SU-DHL-6 (cell line): Measurements from ENCODE around the gene AXIN2.
"Not testable (repeated sequence)": the region's sequence is repeated elsewhere in the genome, so short reads cannot be mapped to it uniquely, and the experiment has no call there.

Source experiments
- H2AFZ ChIP-seq: fragments of 200-600 bp; sonication (generic); 2 replicates; pipeline ENCODE4 v1.6.1; 2014; ENCODE audit warnings: low read depth, mild to moderate bottlenecking, moderate library complexity, mixed read lengths, antibody characterized with exemption, low read length; ENCODE audit not compliant: severe bottlenecking
- H3F3A ChIP-seq: fragments of 200-600 bp; shearing (Covaris generic); 2 replicates; pipeline ENCODE4 v1.6.0; 2016; ENCODE audit warnings: antibody characterized with exemption, mild to moderate bottlenecking; ENCODE audit not compliant: insufficient read depth
- H3K27ac ChIP-seq: fragments of 200-600 bp; sonication (generic); 2 replicates; pipeline ENCODE4 v1.5.1; 2016; ENCODE audit warnings: low read depth, mild to moderate bottlenecking, low read length, moderate library complexity, mixed read lengths
- H3K27me3 ChIP-seq: fragments of 200-600 bp; sonication (generic), shearing (Covaris generic); 2 replicates; pipeline ENCODE4 v1.6.0; 2014; ENCODE audit warnings: mild to moderate bottlenecking, low read length
- H3K36me3 ChIP-seq: fragments of 200-600 bp; sonication (generic); 2 replicates; pipeline ENCODE4 v1.6.1; 2014; ENCODE audit warnings: mild to moderate bottlenecking, low read length, mixed read lengths
- H3K4me2 ChIP-seq: fragments of 300-600, 200-600 bp; shearing (Covaris generic), sonication (generic); 2 replicates; pipeline ENCODE4 v1.6.0; 2014; ENCODE audit warnings: low read length, low read depth, mild to moderate bottlenecking; ENCODE audit not compliant: poor library complexity, severe bottlenecking
- H3K4me3 ChIP-seq: fragments of 200-600 bp; sonication (generic); 2 replicates; pipeline ENCODE4 v1.5.1; 2014; ENCODE audit warnings: antibody characterized with exemption, low read length, mild to moderate bottlenecking, mixed read lengths; ENCODE audit not compliant: insufficient read depth, poor library complexity, severe bottlenecking
- H3K79me2 ChIP-seq: fragments of 200-600 bp; sonication (generic); 2 replicates; pipeline ENCODE4 v1.6.1; 2014; ENCODE audit warnings: mild to moderate bottlenecking, low read length, moderate library complexity; ENCODE audit not compliant: insufficient read depth
- H3K9ac ChIP-seq: fragments of 200-600 bp; sonication (generic); 2 replicates; pipeline ENCODE4 v1.7.0; 2014; ENCODE audit warnings: mild to moderate bottlenecking, low read length
- H3K9me2 ChIP-seq: fragments of 200-600 bp; sonication (generic); replicated peaks from 2 replicates; pipeline ENCODE4 v1.6.1; 2014; ENCODE audit warnings: low read length; ENCODE audit not compliant: insufficient read depth
- H3K9me3 ChIP-seq: fragments of 200-600 bp; sonication (generic); 2 replicates; pipeline ENCODE4 v1.6.1; 2014; ENCODE audit warnings: low read length, mixed read lengths; ENCODE audit not compliant: insufficient read depth
- H4K20me1 ChIP-seq: fragments of 200-600 bp; sonication (generic); 2 replicates; pipeline ENCODE4 v1.6.1; 2014; ENCODE audit warnings: low read depth, mild to moderate bottlenecking, antibody characterized with exemption, low read length, moderate library complexity, mixed read lengths
- CTCF ChIP-seq: fragments of 200-600 bp; sonication (generic); IDR thresholded peaks from one replicate; pipeline ENCODE4 v1.5.1; 2017; ENCODE audit warnings: antibody characterized with exemption, mild to moderate bottlenecking, low read length, moderate library complexity; ENCODE audit not compliant: insufficient read depth, poor library complexity, severe bottlenecking
- EZH2phosphoT487 ChIP-seq: fragments of 200-600 bp; sonication (generic), shearing (Covaris generic); conservative IDR thresholded peaks from 2 replicates; pipeline ENCODE4 v1.6.1; 2018; ENCODE audit warnings: mild to moderate bottlenecking, antibody characterized with exemption, low read length, moderate library complexity, mixed read lengths

Gene AXIN2

GRCh38 chr17:65529040-65529633 is 32.3 kb downstream of the AXIN2 start:
- H3K9me2 ChIP-seq: no peaks in the 10 kb centered on the region
- no peaks in the 10 kb centered on the region for H3F3A ChIP-seq
- H3K27me3 ChIP-seq: no peaks in the 10 kb centered on the region
- no peaks in the 10 kb centered on the region for H3K9me3 ChIP-seq
- no peak overlapping the region for H3K27ac ChIP-seq
- no peak overlapping the region for H3K4me2 ChIP-seq
- no peak overlapping the region for H3K9ac ChIP-seq
- no peak overlapping the region for H2AFZ ChIP-seq
- no peaks in the 10 kb centered on the region for H3K79me2 ChIP-seq
- H3K4me3 ChIP-seq: no peak overlapping the region
- H4K20me1 ChIP-seq: no peaks in the 10 kb centered on the region
- H3K36me3 ChIP-seq: no peaks in the 10 kb centered on the region
- TF ChIP-seq CTCF: no peak
- TF ChIP-seq EZH2phosphoT487: no peak

- no peak overlapping the region for H3K4me2 ChIP-seq
These were observed 33.4 kb downstream of the AXIN2 start for GRCh38 chr17:65527857-65528591.

GRCh38 chr17:65527381-65527780 is 34.1 kb downstream of the AXIN2 start:
- Histone ChIP-seq H2AFZ (no peak overlapping the region), H3K27me3 (no peaks in the 10 kb centered on the region), H3K9me3 (no peaks in the 10 kb centered on the region), H3K79me2 (no peaks in the 10 kb centered on the region), H3K9me2 (no peaks in the 10 kb centered on the region), H4K20me1 (no peaks in the 10 kb centered on the region), H3K4me2 (no peak overlapping the region), H3K36me3 (no peaks in the 10 kb centered on the region), H3K4me3 (no peak overlapping the region), H3K27ac (no peak overlapping the region), H3F3A (no peaks in the 10 kb centered on the region), H3K9ac (no peak overlapping the region)
- TF ChIP-seq EZH2phosphoT487 (no peak), CTCF (no peak)

More at GRCh38 chr17:65527857-65528591, 33.4 kb downstream of the AXIN2 start:
- H3K36me3 ChIP-seq: no peaks in the 10 kb centered on the region
- no peaks in the 10 kb centered on the region for H3K9me3 ChIP-seq
- H2AFZ ChIP-seq: no peak overlapping the region
- no peaks in the 10 kb centered on the region for H3F3A ChIP-seq
- no peak overlapping the region for H3K4me3 ChIP-seq
- no peaks in the 10 kb centered on the region for H3K9me2 ChIP-seq
- no peaks in the 10 kb centered on the region for H4K20me1 ChIP-seq
- H3K79me2 ChIP-seq: no peaks in the 10 kb centered on the region
- H3K27me3 ChIP-seq: no peaks in the 10 kb centered on the region
- TF ChIP-seq CTCF (no peak), EZH2phosphoT487 (no peak)
- no peak overlapping the region for H3K27ac ChIP-seq
- no peak overlapping the region for H3K9ac ChIP-seq

- H3K9ac ChIP-seq, H3K36me3 ChIP-seq, H3K79me2 ChIP-seq, H3K4me2 ChIP-seq, H3K9me3 ChIP-seq, H3K27ac ChIP-seq, H3K27me3 ChIP-seq, H3K4me3 ChIP-seq, H3K9me2 ChIP-seq, H4K20me1 ChIP-seq, H3F3A ChIP-seq, H2AFZ ChIP-seq: not testable (repeated sequence)
These were observed 34.6 kb downstream of the AXIN2 start for GRCh38 chr17:65526854-65527253.
